GM21529 (cell line): ENCODE results near the gene AQP12A.

Source experiments
- ATAC-seq: cut with Tn5 transposase; IDR thresholded peaks from one replicate; pipeline ENCODE4 v1.9.1; 2021; ENCODE audit not compliant: unreplicated experiment

AQP12A gene

DNA sequence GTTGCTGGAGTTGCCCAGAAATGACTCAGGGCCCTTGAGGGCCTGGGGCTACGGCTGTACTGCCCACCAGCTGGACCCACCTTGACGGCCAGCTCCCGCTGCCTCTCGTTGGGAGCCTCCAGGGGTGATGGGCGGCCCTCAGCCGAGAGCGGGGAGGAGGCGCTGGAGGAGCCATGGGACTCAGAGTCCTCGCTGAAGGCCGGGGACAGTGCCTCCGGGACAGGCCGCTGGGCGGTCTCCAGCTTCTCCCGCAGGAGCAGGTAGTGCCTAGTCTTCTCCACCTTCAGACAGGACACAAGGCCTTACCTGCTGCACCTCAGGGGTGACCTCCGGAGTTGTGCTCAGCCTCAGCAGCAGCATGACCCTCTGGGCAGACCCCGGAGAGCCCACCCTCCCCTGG, 30.7 kb downstream of the AQP12A start:
- no peak for ATAC-seq

DNA sequence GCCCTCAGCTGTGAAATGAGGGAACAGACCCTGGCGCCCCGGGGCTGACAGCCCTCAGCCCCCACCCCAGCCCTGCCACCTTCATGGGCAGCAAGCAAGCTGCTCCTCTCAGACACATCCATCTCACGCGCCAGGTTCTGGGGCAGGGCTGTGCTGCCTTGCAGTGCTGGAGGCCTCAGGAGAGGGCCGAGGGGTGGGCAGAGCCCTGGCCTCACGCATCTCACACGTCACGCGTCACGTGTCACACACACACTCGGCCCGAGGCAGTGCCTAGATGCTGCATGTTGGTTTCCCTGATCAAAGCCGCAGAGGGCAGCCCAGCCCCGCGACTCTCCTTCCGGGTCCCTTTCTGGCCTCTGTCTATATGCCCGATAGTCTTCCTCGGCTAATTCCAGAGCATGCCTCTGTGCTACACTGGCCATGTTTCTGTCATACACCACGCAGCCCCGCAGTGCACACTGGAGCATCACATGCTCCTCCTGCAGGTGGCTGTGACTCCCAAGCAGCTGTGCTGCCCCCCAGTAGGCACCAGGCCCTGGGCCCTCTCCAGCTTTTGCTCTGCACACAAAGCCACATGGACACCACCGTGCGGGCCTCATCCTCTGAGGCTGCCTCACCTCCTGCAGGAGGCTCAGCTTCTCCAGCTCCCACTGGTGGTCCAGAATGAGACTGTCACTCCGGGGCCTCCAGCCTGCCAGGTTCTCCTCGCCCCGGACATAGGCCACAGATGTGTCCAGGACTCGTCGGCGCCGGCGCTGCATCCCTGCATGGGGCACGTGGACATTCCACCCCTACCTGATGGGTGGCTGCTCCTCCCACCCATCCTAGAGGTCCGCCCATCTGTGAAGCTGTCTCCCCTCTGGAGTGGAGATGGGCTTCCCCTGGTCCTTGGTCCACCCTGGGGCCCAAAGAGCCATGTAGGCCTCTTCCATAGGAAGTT, 31.4 kb downstream of the AQP12A start:
- no peak for ATAC-seq

DNA sequence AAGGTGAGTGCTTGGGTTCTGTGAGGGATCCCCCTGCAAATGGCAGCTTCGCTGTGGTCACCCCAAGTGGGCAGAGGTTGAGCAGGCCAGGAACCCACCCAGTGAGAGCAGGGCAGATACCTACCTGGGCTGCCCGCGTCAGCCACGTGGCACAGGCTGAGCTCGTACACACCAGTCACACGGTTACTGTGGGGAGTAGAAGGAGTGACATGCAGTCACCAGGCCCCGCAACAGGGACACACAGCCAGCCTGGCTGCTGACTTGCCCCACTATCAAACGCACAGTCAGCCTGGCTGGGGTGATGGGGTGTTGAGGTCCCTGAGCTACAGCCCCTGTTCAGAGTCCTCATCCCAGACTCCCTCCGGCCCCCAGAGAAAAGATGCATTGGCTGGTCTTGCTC, 32.2 kb downstream of the AQP12A start:
- no peak for ATAC-seq

DNA sequence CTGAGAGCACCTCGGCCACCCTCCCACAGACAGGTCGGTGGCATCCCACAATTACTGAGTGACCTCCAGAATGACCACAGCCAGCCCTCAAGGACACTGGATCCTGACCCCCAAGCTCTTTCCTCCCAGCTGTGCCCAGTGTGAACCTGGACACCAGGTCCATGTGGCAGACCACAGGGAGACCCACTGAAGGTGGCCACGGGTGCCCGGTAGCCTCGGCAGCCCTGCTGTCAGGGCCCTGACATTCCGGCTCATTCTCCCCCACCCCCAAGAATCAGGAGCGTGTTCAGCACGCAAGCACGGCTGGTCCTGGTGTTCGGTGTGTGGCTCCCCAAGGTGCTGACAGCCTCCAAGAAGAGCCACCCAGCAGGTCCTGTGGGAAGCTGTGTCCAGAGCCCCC, 32.8 kb downstream of the AQP12A start:
- ATAC-seq = no peak

DNA sequence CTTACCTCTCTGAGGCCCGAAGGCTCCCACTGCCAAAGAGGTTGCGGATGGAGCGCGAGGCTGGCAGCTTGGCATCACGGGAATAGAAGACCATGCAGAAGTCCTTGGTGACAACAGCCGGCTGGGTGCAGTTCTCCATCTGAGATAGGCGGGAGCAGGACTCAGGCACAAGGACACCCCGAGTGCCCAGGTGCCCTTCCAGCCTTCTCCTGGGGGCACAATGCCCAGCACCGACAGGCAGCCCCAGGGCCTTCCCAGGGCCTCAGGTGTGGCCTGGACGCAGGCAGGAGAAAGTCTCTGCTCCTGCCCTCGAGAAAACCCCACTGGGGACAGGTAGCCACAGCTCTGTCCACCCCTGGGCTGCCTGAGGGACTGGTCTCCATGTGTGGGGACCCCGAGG, 33.6 kb downstream of the AQP12A start:
- ATAC-seq = no peak

DNA sequence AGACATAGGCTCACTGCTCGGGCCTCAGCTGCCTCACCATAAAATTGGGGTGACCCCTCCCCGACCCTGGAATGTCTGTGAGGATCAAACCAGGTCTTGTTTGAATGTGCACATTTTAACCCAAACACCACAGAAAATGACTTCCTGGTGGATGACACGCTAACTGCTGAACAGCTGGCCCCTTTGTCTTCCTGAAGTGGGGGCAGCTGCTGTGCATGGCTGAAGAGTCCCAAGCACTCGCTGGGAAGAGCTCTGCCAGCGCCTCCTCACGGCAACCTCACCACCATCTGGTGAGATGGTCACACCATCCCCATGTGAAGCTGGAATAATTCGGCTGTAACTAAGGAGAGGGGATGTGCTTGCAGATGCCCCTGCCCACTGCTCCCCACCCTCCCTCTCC, 34.0 kb downstream of the AQP12A start:
- no peak for ATAC-seq

DNA sequence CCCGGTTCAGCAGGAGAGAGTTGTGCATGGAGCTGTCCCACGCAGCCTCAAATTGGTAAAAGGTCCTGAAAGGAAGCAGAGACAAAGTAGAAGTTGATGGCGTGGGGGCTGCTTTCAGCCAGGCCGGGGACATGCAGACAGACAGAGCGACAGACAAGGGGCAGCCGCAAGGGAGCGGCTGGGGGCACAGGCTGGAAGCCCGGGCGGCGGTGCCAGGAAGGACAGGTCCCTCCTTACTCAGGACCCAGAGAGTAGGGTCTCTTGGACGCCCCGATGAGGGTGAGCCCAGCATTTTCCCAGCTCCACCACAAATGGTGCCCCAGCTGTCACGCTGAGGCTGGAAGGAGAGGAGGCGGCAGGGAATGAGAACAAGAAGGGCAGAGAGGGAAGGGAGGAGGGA, 35.2 kb downstream of the AQP12A start:
- ATAC-seq = no peak

DNA sequence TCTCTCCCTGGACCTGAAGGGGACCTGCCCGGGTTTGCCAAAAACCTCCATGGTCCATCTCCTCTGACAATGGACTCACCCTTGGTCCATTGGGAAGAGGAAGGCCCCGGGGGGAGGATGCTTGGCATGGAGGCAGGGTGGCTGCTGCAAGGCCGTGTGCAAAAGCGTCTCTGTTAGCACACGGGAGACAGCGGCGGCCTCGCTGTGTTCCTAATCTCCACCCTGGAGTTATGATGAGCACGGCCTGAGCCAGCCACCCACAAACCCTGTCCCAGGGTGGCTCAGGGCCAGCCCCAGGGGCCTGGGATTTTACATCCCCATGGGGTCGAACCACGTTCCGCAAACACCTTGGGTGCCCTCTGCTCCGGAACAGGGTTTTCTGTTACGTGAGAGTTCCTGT, 35.8 kb downstream of the AQP12A start:
- no peak for ATAC-seq

DNA sequence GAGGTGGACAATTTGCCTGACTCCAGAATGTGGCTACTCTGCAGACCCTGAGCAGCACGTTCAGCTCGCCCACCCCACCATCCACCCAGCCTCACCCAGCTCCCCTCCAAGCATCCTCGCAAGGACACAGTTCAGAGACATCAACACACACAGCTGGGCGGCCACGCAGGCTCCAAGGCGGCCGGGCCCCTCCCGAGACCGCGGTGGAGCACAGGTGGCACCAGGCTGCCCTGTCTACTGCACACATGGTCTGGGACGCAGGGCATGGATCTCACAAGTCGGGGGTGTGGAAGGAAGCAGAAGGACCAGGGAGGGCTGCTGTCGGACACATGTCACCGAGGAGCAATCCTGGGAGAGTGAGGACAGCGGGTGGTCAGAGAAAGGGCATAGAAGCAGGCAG, 36.2 kb downstream of the AQP12A start:
- no peak for ATAC-seq

DNA sequence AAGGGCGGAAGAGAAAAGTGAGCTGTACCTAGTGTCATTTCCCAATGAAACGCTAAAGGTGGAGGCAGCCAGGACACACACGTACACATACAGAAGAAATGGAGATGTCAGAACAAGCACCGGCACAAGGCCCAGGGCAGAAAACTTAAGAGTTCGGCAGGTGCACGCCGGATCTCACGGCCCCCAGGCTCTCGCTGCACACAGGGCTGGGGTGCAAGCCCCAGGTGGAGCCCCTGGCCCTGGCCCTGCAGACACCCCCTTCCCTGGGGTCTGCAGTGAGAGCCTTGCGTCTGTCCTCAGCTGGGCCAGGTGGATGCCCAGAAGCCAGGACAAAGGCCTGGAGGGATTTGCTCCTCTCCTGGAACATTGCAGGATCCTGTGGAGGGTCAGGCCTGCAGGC, 36.7 kb downstream of the AQP12A start:
- ATAC-seq = no peak

DNA sequence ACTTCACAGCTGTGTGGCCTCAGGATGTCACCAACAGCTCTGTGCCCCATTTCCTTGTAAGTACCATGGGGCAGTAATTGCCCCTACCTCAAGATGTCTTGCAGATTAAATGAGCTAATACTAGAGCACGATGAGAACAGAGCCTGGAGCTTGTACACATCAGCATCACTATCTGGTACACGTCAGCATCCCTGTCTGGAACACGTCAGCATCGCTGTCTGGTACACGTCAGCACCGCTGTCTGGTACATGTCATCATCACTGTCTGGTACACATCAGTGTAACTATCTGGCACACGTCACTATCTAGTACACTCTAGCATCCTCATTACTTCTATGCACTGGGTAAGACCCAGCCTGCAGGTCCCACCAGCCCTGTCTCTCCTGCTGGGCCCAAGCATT, 37.2 kb downstream of the AQP12A start:
- no peak for ATAC-seq

DNA sequence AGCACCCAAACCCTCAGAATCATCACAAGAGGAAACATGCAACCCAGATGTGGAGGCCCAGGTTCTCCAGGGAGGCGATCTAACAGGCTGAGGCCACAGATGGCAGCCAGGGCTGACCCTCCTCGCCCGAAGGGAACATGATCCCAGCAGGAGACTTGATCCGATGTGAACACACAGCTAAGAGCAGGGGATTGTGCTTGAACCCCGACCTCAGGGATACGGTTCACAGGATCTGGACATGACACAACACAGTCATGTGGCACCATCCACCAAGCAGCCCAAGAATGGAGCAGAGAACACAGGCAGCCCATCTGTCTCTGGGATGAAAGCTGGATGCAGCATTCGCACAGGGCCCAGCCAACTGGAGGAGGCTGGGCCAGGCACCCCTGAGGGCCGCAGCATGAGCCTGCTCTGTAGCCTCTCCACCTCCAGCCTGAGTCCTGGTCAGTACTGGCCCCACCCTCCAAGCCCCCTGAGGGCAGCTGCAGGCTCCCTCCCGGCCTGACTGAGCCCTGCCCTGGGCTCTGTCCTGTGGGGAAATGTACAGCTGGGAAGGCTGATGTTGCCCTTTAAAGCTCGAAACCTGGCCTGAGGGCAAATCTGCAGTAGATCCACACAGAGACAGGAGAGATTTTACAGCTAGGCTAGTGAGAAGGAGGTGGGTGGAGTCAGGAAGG, 39.0 kb downstream of the AQP12A start:
- no peak for ATAC-seq

DNA sequence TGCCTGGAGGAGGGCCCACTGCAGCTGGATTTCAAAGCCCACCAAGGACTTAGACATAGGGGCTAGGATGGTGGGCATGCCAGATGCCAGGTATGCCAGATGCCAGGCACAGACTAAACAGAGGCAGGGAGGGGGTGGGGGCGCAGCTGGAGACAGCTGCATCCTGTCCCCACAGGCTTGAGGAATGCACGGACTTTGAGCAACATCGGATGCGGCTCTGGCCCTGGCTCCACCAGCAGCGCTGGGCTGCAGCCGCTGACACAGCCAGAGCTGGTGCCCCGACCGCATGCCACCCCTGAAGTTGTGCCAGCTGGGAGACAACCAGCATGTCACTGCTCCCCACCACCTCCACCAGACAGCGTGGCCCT, 39.5 kb downstream of the AQP12A start:
- ATAC-seq = no peak

DNA sequence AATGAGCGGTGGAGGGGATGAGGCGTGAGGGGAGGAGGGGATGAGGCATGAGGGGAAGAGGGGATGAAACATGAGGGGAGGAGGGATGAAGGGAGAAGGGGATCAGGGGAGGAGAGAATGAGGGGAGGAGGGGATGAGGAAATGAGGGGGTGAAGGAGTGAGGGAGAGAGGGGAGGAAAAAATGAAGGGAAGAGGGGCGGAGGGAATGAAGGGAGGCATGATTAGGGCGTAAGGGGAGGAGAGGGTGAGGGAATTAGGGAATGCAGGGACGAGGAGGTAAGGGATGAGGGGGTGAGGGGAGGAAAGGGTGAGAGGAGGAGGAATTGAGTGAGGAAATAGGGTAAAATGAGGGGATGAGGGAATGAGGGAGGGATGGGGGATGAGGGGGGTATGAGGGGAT, 40.5 kb downstream of the AQP12A start:
- ATAC-seq = no peak

DNA sequence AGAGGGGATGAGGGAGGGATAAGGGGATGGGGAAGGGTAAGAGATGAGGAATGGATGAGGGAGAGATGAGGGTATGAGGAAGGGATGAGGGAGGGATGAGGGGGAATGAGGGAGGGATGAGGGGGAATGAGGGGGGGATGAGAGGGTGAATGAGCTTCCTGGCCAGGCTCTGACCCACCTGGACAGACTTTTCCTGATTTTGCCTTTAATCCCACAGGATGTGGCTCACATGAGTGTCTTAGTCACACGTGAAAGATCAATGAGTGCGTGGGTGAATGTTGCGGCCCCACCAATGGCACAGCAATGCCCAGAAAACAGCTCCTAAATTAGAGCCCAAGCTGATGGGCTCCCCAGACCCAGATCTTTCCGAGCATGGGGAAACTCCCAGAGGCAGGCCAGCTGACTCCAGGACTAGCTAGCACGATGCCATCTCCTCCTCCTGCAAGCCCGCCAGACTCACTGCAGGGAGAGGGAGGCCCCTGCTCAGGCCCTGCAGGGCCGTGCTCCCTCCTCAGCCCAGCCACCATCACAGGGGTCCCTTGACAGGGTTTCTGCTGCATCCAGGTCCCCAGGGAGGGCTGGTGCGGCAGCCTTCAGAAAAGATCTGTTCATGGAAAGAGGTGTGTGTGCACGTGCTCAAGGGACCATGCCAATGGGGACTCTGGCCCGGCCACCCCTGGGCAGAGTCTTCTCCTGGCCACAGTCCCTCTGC, 41.4 kb downstream of the AQP12A start:
- ATAC-seq = no peak

DNA sequence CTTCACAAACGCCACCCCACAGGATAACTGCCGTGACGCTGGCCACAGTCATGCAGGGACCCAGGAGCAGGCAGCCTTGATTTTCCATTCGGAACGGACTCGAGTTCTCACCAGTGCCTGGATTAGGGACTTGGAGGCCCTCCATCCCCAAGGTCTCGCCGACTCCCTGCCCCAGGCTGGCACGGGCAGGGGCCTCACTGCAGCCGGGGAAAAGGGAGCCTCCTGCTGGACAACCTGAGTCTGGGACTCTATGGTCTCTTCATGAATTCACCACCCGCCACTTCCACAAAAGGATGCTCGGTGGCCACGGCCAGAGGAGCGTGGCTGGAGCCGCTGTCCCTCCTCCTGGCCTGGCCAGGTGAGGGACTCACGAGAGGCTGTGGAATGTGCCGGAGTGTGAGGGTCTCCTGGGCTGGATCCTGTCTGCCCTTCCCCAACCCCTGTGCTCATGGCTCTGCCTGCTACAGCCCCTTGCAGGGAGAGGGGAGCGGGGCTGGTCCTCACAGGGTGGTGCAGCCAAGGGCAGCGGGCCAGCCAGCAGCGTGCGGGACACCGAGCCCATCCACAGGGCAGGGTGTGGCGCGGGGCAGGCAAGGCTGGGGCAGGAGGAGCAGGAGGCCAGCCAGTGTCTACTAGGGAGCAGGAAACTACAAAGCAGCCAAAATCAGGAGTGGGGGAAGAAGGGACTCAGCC, 42.3 kb downstream of the AQP12A start:
- ATAC-seq = no peak

DNA sequence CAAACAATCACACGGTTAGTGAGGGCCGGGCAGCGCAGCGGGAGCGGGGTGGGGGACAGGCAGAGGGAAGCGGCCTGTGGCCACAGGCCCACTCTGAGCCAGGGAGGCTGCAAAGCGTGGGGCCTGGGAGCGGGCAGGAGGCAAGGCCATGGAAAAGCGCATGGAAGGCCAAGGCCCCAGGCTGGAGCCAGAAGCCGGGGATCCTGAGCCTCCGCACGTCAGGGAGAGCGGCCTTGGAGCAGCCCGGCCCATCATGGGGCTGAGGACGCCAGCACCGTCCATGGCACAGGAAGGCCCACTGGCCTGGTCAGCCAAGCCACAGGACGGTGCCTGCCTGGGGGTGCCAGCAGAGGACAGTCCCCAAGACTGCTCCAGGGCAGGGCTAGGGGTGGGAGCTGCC, 43.1 kb downstream of the AQP12A start:
- ATAC-seq = no peak

DNA sequence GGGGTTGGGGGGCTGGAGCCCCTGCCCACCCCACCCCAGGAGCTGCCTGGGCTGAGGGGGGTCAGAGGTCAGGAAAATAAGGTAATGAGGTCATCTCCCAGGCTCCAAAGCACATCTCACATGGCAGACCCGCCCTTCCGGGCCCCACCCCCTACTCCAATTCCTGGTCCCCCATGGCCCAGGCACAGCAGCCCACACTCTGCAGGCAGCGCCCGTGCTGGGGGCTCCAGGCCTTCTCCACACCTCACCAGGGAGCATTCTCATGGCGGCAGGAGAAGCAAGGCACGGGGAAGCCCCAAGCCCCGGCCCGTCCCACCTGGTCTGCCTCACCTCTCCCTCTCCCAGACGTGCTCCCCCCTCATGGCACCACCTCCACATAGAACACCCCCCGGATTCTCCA, 43.8 kb downstream of the AQP12A start:
- no peak for ATAC-seq

DNA sequence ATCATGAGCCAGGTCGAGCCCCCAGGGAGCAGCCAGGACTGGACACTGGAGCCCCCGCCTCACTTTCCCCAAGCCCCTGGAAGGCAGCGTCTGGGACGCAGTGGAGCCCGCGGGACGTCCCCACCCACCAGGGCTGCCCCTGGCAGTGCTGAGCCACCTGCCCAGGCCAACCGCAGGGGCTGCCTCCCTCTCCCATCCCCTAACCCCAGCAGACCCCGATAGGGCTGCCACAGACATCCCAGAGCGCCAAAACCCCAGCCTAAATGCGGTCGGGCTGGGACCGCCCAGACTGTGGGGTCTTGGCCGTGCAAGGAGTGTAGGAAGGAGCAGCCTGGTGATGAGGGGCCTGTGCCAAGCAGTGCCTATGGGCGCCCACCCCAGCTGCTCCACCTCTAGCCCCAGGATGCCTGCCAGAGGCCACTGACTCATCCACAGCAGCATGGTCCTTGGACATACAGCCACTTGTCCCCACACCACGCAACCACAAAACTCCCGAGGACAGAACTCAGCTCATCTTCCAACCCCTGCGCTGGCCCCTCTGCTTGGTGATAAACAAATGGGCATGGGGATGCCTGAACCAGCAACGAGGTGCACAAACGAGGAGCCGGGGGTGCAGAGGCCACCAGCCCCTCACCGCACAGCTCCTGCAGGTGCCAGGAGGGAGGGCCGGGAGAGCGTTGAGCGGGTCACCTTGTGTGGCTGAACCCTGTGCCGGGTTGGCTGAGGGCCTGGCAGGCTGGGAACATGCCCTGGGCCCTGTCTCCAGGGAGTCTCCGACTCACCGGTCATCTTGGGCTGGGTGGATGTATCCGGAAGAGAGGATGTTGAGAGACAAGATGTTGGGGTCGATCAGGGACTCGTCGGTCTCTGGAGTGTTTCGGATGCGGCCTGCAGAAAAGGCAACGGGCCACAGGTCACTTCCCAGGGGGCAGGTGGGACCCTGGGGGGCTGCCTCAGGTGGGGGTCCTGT, 44.9 kb downstream of the AQP12A start:
- no peak for ATAC-seq

DNA sequence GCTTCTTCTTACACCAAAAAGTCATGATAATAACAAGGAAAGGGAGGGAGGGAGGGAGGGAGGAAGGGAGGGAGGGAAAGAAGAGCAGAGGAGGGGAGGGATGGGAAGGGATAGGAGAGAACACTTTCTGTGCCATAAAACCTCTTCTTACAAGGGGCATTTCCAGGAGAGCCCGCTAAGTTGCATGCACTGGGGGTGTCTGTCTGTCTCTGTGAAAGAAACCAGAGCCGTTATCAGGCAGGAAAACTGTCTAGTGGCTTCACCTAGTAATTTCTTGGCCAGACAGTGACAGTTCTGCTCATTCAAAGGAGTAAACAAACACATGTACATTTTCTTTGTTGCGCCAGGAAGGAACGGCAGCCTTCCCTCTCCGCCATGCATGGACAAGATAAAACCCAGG, 45.8 kb downstream of the AQP12A start:
- no peak for ATAC-seq
